H7 (cell line): ENCODE measurements around the gene SPDYC. TPM values are rescaled to one million over a fixed set of nuclear protein-coding genes. Genes with fewer than 3 reads are reported as not detected.
"Not testable (repeated sequence)": the region's sequence is repeated elsewhere in the genome, so short reads cannot be mapped to it uniquely, and the experiment has no call there.

ENCODE experiments used
- DNase-seq: peaks from one replicate; pipeline ENCODE4 v3.0.0; 2012
- H3K27me3 ChIP-seq: 2 replicates; pipeline ENCODE4 v1.6.0; 2011; ENCODE audit warnings: mild to moderate bottlenecking, low read length; ENCODE audit not compliant: control insufficient read depth, insufficient read depth
- H3K36me3 ChIP-seq: replicated peaks from 2 replicates; pipeline ENCODE4 v1.5.1; 2011; ENCODE audit warnings: low read length; ENCODE audit not compliant: control insufficient read depth, insufficient read depth
- H3K4me3 ChIP-seq: 2 replicates; pipeline ENCODE4 v1.5.1; 2011; ENCODE audit warnings: low read depth, mild to moderate bottlenecking, control low read depth, low read length, moderate library complexity; ENCODE audit not compliant: insufficient read depth
- total RNA-seq: library from RNA; depleted of rRNA; stranded (reverse); fragments of >200 nt; shearing (Covaris generic); gene quantifications from 2 replicates; pipeline ENCODE4 v1.2.3, GENCODE V29; 2014

The SPDYC gene
- total RNA-seq, 1 experiment from 2014 or later: 2.0 TPM

DNA sequence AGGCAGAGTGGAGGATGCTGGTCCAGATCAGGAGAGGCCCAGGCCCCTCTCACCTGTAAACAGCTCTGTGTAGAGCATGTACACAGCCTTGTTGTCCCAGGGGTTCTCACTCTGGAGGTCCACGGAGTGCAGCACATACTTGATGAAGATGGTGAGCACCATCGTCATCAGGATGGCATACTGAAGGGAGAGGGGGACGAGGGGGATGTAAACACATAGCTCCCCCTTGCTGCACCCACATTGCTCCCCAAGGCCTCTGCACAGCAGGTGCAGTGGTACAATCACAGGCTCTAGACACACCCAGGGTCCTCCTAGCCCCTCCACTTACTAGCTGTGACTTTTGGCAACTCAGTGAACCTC is 38.6 kb upstream of the SPDYC start:
- no peaks in the 10 kb centered on the region for H3K27me3 ChIP-seq
- no peak for DNase-seq
- H3K36me3 ChIP-seq: peaks cover 39% of the 10 kb centered on the region
- no peak overlapping the region for H3K4me3 ChIP-seq

- no peak for DNase-seq
- Histone ChIP-seq H3K36me3 (peaks cover 34% of the 10 kb centered on the region), H3K4me3 (no peak overlapping the region), H3K27me3 (no peaks in the 10 kb centered on the region)
Measured at GRCh38 chr11:65131895-65132237, 38.2 kb upstream of the SPDYC start.

DNA sequence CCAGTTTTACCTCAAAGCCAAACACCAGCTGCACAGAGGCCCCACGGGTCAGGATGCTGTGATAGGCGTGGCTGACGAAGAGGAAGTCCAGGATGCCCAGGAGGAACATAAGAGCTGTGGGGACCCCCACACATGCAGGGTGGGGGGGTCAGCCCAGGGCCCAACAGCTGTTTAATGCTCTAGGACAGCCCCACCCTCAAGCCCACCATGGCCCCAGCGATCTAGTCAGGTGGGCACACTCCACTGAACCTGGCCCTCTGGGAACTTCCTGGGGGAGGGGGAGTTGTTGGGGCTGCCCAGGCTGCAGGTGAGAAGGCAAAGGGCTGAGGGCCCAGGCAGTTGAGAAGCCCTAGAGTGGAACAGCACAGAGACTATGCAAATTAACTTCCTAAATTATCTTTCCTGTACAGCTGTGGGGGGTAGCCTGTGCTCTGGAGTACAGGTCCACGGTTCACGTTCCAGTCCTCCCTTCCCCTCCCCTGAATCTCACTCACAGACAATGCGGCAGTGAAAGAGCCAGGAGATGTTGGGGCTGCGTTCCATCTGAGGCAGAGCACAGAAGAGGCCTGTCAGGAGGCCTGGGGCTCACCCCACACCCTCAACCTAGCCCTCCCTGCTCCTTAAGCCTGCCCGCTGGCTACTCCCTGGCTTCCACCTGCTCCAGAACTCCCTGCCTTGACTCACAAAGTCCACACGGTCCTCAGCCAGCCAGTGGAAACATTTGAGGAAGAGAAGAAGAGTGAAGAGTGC is 37.6 kb upstream of the SPDYC start:
- H3K4me3 ChIP-seq: no peak overlapping the region
- peaks cover 34% of the 10 kb centered on the region for H3K36me3 ChIP-seq
- DNase-seq: no peak

GRCh38 chr11:65132988-65133700 is 36.9 kb upstream of the SPDYC start:
- Histone ChIP-seq H3K4me3 (peak overlapping the region; percentile 96), H3K36me3 (peaks cover 29% of the 10 kb centered on the region), H3K27me3 (no peaks in the 10 kb centered on the region)
- peak; percentile 91 for DNase-seq

More for the DNA sequence above, 37.6 kb upstream of the SPDYC start:
- no peaks in the 10 kb centered on the region for H3K27me3 ChIP-seq

GRCh38 chr11:65133724-65134123 is 36.3 kb upstream of the SPDYC start:
- H3K27me3 ChIP-seq: no peaks in the 10 kb centered on the region
- peaks cover 27% of the 10 kb centered on the region for H3K36me3 ChIP-seq
- DNase-seq: no peak
- H3K4me3 ChIP-seq: peak overlapping the region; percentile 96

DNA sequence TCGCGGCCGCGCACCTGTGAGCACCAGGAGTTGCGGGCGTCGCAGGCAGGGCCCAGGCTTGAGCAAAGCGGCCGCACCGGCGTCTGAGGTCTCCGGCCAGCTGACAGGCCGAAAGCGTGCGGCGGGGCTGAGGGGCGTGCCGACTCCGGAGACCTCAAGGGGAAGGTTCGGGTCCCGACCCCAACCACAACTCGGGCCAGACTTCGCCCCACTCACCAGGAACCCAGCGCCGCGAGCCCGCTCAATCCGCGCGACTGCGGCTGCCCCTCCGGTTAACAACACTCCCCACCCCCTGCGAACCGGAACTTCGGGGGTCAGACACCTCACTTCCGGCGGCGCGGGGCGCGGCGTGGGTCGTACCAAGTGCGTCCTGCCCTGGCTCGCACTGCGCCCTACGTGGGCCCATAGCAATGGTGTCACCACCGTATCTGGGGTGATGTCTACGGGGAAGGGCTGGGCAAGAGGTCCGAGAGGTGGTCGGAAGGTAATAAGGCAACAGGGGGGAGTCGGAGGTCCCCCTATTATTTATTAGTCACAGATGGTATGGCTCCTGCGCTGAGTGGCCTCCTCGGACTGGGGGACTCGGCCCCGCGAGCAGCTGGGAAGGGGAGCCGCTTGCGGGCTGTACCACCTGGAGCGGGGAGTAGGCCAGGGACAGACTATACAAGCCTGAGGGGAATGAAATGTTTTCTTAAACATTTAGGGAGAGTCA is 35.6 kb upstream of the SPDYC start, which contains the start of gene SYVN1:
SYVN1 (minus strand) TSS at position 280 of the 712 bp plus-strand sequence. CDS start 918 bp downstream, outside the sequence.
- peak; percentile 97 for DNase-seq
- Histone ChIP-seq H3K27me3 (no peaks in the 10 kb centered on the region), H3K36me3 (peaks cover 23% of the 10 kb centered on the region), H3K4me3 (peak within 1 kb of the TSS; percentile 96)

DNA sequence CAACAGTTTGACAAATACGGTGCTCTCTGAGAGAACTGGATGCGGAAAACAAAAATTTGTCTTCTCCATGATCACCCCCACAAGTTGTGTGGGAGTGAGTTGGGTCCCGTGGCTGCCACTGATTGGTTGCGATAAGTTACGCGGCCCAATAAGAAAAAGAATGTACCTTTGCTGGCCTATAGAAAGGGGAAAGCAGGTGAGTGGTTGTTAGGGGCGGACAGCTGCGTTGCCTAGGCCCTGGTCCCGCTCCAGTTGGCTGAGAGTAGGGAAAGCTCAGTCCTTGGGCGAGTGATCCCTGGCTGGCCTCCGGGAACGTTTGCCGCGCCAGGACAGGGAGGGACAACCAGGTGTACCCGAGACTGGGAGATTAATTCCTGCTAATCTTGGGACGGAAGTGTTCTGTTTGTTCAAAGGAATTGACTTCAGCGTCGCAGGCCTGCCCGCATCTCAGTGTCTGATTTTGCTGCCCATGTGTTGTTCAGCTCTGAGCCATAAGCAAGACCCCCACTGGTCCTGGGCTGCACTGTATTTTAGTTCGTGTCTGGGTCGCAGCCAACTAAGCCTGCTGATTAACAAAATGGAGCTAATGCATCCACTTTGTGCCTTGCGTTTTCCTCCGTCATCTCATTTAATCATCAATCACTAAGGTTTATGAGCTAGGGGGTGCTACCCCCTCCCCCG is 34.9 kb upstream of the SPDYC start:
- peak; percentile 98 for DNase-seq
- Histone ChIP-seq H3K4me3 (peak overlapping the region; percentile 96), H3K27me3 (peaks cover 1% of the 10 kb centered on the region), H3K36me3 (peaks cover 18% of the 10 kb centered on the region)

DNA sequence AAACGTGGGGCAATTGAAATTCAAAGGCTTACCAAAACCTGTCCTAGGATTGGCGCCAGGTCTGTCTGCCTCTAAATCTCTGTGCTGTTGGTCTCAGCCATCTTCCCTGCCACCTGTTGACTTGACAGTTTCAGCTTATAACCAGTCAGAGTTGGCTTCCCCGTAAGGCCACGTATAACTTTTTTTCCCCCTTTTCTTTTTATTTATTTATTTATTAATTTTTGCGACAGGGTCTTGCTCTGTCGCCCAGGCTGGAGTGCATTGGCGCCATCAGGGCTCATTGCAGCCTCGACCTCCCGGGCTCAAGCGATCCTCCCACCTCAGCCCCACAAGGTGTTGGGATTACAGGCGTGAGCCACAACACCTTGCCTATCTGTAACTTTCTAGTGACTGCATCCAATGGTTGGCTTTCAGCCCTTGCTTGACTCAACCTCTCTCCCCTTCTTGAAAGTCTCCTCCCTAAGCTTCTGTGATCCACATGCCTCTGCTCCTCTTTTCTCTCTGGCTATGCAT is 34.3 kb upstream of the SPDYC start:
- Histone ChIP-seq H3K27me3 (peaks cover 2% of the 10 kb centered on the region), H3K4me3 (peak overlapping the region; percentile 40), H3K36me3 (peaks cover 18% of the 10 kb centered on the region)
- no peak for DNase-seq

- Histone ChIP-seq H3K36me3 (peaks cover 11% of the 10 kb centered on the region), H3K27me3 (peaks cover 2% of the 10 kb centered on the region), H3K4me3 (no peak overlapping the region)
- no peak for DNase-seq
Measured at GRCh38 chr11:65136515-65137096, 33.4 kb upstream of the SPDYC start.

DNA sequence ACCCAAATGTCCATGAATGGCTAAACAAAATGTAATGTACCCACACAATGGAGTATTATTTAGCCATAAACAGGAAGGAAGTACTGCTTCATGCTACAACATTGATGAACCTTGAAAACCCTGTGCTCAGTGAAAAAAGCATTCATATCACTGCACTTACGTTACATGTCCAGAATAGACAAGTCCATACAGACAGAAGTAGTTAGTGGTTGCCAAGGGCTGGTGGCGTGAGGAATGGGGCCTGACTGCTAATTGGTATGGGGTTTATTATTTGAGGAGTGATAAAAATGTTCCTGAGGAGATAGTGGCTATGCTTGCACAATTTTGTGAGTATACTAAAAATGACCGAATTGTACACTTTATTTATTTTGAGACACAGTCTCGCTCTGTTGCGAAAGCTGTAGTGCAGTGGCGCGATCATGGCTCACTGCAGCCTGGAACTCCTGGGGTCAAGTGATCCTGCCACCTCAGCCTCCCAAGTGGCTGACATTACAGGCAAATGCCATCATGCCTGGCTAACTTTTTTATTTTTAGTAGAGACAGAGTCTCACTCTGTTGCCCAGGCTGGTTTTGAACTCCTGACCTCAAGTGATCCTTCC is 28.0 kb upstream of the SPDYC start:
- H3K36me3 ChIP-seq: no peaks in the 10 kb centered on the region
- H3K27me3 ChIP-seq: peaks cover 2% of the 10 kb centered on the region
- H3K4me3 ChIP-seq: no peak overlapping the region
- DNase-seq: no peak

DNA sequence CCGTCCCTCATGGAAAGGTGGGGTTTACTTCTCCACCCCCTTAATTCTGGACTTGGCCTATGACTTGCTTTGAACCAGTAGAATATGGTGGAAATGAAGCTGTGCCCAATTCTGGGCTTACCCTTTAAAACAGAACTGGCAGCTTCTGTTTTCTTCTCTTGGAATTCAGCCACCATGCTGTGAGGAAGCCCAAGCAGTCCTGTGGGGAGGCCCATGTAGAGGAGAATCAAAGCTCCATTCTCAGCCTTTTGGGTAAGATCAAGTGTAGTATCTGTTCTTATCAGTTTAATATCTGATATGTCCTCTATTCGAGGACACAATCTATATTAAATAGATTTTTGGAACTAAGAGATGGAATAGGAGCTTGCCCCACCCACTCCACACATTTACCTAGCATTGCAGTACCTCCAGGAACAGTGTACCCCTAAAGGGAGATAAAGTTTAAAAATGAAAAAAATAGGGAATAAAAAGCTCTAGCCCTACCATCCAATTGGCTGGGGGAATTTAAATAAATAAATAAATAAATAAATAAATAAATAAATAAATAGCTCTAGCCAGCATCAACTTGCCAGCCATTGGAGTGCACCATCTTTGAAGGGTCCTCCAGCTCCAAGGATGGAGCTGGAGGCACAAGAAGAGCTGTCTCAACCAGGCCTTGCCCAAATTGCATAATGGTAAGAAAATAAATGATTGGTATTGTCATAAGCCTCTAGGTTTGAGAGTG is 22.5 kb upstream of the SPDYC start:
- DNase-seq: no peak
- Histone ChIP-seq H3K36me3 (no peaks in the 10 kb centered on the region), H3K4me3 (no peak overlapping the region), H3K27me3 (no peaks in the 10 kb centered on the region)

DNA sequence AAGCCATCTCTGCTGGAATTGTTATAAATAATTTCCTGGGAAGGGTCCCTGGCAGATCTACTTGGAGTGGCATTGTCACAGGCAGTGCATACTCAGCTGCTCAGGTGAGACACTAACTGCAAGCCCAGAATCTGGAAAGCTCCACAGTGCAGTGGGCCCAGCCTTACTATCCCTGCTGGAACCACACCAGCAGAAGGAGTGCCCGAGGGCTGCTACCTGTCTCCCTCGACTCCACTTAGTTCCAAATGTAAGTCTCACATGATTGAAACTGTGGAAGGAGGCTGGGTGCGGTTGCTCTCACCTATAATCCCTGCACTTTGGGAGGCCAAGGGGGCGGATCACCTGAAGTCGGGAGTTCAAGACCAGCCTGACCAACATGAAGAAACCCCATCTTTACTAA is 21.4 kb upstream of the SPDYC start:
- no peak for DNase-seq
- H3K36me3 ChIP-seq: no peaks in the 10 kb centered on the region

GRCh38 chr11:65150131-65150508 is 19.9 kb upstream of the SPDYC start:
- not testable (repeated sequence) for H3K36me3 ChIP-seq, H3K27me3 ChIP-seq, H3K4me3 ChIP-seq, DNase-seq

More for the DNA sequence above, 21.4 kb upstream of the SPDYC start:
- H3K27me3 ChIP-seq: no peaks in the 10 kb centered on the region
- no peak overlapping the region for H3K4me3 ChIP-seq
